ENCODE results near the gene MORN1.
"Not testable (repeated sequence)": the region's sequence is repeated elsewhere in the genome, so short reads cannot be mapped to it uniquely, and the experiment has no call there.

MORN1 gene

DNA sequence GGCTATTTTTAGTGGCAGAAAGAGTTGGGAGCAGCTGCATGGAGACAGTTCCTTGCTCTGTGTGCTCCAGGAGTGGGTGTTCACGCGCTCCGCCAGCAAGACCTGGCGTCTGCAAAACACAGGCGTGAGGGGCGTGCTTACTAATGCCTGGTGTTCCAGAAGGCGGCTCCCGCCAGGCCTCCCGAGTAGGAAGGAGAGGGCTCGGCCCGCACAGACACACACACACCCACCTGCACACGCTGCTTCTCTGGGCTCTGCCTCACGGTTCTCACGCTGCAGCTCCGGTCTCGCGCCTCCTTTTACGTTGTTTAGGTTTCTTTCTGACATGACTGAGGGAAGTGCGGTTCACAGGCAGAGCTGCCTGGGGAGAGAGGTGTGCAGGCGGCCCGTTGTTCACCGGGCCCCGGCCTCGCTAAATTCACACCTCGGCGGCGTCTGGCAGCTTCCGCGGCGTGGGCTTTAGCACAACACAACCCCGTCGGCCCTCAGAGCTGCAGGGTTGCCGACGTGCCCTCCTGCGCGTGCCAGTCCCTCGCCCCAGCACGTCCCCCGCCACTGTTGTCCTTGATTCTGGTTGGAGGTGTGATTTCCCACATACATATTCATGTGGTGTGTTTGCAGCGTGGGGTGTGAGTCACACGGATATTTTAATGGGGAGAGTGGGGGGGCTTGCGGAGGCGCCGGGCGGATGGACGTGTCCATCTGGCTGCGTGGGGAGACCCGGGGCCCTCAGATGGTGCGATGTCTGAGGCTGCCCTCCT, 86.3 kb downstream of the MORN1 start:
- DNase-seq (ENCODE audit: low spot score): no peak

DNA sequence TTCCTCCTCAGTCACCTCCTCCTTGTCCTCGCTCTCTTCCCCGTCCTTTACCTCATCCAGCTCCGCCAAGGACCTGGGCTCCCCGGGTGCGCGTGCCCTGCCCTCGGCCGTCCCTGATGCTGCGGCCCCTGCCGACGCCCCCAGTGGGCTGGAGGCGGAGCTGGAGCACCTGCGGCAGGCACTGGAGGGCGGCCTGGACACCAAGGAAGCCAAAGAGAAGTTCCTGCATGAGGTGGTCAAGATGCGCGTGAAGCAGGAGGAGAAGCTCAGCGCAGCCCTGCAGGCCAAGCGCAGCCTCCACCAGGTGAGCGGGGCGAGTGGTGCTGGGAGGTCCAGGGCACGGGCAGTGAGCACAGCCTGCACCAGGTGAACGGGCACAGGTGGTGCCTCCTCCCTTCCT, 87.1 kb downstream of the MORN1 start:
- no peak for DNase-seq (ENCODE audit: low spot score)

DNA sequence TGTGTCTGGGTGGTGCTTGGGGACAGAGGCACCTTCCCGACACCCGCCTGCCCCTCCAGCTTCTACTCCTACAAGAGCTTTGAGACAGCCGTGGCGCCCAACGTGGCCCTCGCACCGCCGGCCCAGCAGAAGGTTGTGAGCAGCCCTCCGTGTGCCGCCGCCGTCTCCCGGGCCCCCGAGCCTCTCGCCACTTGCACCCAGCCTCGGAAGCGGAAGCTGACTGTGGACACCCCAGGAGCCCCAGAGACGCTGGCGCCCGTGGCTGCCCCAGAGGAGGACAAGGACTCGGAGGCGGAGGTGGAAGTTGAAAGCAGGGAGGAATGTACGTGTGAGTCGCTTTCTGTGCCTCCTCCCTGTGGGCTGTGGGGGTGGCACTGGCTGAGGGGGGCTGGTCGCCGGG, 87.6 kb downstream of the MORN1 start:
- DNase-seq (ENCODE audit: low spot score): no peak

DNA sequence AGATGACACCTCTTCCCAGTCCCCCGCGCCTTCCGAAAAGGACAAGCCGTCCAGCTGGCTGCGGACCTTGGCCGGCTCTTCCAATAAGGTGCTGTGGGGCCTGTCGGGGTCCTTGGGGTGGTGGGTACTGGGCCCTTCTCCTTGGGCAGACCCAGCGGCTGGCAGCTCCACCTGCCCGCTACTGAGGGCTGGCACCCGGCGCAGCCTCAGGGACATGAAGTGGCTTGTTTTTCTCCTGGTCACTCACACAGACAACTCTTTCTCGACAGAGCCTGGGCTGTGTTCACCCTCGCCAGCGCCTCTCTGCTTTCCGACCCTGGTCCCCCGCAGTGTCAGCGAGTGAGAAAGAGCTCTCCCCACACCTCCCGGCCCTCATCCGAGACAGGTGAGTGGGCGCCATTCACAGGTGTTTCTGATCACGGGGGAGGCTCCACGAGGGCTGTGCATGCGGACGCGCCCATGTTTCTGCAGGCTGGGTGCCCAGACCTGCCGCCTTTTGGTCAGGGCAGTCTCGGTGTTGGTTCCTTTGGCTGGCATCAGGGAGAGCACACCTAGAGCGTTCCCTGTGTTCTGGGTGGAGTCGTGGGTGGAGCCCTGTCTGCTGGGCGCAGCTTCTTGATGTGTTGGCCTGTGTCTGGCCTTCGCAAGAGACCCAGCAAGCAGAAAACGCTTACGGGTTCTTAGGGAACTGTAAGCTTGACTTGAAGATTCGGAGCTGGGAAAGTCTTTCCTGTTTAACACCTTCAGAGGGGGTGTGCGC, 88.2 kb downstream of the MORN1 start:
- DNase-seq (ENCODE audit: low spot score): no peak

DNA sequence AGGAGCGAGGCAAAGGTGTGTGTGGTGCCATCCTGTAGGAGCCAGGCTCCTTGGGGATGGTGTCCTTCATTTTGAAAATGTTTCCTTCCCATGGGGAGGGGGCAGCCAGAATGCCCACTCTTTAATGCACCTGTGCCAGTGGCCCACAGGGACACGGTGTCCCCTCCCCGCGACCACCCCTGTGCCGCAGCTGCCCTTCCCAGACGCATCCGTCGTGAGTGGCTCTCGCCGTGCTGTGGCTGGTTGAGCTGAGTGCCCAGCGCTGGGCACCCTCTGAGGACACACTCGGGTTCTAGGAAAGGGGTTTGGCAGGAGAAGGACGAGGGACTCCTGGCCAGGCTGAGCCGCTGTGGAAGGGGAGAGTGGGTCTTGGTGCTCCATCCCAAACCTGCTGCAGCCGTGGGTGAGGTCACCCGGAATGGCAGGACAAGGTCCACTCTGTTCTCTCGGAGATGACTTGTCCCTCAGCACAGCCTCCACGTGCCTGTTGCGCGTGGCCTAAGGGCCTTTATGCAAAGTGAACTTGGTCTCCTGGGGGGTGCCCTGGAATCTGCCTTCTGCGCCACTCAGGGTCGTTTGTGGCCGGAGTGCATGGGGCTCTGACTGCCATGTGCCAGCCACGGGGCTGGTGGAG, 88.9 kb downstream of the MORN1 start:
- DNase-seq (ENCODE audit: low spot score): no peak

DNA sequence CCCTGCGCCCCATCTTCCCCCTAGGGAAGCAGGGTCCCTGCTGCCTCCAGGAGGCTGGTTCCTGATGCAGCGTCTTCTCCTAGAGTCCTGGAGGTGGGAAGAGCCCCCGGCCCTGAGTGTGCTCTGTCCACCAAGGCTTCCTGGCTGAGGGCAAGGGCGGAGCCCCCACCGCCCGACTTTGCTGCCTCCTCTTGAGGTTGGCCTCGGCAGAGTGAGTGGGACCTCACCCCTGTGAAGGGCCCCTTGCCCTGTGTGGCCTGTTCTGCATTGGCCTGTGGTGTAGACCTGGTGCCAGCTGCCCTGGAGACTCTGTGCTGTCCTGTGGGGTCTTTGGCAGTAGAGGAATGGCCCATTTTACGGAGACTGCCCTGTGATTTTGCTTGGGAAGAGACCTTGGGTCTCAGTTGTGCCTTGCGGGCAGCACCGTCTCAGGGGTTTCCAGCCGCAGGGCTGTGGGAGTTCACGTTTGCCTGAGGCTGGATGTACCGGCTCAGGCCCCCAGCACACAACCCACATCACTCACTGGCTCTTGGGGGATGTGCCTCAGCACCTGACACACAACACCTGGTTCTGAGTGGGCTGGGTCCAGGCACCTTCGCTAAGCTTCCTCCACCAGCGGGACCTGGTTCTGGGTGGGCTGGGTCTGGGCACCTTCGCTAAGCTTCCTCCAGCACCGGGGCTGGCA, 89.6 kb downstream of the MORN1 start:
- no peak for DNase-seq (ENCODE audit: low spot score)

DNA sequence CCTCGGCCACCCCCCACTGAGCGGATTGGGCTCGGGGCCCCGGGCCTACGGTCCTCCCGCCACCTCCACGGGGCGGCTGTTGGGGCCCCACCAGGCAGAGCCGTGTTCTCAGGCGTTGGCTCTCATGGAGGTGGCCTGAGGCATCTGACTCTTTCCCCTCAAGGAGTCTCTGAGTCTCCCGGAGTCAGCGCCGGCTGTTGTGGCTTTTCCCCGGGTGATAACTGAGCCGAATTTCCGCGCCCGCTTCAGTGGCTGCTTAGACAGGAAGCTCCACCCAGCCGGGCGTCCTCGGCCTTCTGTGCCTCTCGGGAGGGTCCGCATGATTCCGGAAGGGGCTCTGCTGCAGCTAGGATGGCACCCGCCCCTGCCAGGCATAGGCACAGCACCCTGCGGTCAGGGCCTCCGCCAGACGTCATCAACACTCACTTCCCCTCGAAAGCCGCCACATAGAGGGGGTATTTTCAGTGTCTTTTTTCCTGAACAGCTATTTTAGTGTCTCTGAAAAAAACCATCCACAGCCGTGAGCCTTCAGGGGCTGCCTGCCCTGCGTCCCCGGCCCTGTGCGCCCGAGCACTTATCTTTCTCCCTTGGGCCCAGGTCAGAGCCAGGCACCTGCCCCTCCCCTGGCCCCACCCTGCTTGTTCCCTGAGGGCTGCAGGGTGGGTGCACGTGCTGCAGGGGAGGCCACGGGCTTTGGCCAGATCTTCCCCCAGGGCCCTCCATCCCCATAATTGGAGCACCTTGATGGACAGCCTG, 90.3 kb downstream of the MORN1 start:
- DNase-seq (ENCODE audit: low spot score): peak; percentile 72

DNA sequence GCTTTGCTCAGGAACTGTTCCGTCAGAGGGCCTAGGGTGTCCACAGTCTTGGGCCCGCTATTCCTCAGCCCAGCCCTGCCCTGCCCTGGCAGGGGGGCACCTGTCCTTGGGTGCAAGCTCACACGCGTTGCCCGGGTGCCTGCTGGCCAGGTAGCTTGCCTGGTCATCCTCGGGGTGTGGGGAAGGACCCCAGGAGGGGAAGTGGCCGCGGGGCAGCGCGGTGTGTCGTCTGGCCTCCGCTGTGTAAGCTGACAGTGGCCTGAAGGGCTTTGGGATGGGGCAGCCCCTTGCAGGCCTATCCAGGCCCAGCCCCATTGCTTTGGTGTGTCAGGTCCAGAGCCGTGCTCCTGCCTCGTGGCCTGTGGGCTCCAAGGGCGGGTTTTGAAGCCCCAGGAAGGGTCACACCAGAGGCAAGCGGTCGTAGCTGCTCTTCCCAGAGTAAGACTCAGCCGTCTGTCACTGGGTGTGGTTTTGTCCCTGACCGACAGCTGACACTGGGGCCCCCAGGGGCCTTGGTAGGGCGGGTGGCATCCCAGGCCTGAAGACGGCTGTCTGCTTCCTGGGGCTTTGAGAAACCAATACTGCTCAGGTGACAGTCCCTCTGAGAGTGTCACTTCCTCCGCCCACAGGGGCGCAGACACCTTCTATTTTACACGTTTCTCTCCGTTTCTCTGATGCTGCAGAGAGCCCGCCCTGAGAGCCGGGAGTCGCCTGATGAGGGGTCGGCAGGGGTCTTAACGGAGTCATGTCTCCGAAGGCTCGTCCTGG, 91.2 kb downstream of the MORN1 start:
- no peak for DNase-seq (ENCODE audit: low spot score)

DNA sequence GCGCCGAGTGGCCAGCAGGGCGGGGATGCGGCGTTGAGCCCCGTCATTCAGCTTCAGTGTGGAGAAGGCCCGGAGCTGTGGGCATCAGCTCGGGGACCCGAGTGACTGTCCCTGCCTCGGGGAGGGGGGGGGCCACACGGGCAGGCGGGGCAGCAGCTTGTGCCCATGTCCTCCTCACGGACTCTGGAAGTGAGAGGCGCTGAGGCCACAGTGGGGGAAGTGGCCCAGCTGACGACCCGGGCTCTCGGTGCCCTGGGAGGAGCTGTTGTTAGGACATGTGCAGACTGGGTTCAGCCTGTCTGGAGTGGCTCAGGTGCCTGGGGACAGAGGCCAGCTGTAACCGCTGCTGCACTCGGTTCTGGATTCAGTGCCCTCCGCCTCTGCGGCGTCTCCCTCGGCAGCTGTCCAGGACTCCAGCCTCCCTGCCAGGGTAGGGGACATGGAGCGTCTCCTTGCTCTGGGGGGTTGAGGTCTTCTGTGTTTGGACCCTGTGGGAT, 92.2 kb downstream of the MORN1 start:
- no peak for DNase-seq (ENCODE audit: low spot score)

DNA sequence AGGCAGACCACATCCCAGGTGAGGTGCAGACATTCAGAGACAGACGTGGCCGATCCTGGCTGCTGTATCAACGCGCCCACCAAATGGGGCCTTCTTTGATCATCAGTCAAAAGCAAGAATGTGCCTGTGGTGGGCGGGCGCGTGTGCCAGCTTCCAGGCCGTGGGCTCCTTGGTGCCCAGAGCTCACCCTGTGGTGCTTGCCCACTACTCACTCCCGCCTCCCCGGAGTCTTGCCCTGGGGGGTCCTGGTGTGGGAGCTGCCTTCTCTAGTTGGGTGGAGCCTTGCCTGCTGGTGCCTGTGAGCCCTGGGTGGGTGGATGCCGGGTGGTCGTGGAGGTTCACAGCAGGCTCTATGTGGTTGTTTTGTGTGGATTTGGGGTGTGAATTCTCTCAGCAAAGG, 92.7 kb downstream of the MORN1 start:
- DNase-seq (ENCODE audit: low spot score): no peak

DNA sequence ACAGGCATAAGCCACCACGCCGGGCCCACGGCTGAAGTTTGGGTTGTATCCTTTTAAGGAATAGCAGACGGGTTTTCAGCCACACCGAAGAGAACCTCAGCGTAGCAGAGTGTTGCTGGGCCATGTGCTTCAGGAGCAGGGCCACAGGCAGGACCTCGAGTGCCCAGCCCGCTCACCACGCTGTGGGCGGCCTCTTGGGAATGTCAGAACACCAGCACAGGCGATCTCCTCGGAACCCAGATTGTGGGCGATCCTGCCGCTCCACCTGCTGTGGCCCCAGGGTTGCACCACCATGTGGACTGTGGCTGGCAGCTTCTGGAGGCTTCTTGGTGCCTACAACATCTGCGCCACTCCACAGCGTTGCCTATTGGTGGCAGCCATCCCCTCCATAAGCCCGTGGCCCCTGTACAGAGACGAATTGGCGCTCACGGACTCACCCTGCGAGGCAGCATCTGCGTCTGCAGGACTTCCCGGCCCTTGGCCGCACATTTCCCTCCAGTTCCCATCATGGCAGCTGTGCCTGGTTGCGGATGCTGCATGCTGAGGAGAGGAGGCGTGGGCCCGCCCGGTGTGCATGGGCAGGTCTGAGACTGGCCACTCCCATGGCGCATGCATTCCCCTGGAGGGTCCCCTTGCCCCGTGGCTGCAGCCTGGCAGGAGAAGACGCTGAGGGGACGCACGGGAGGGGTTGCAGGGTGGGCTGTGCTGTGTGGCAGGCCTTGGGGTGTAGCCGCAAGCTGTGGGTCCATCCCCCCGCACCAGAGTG, 93.9 kb downstream of the MORN1 start:
- DNase-seq (ENCODE audit: low spot score): no peak

DNA sequence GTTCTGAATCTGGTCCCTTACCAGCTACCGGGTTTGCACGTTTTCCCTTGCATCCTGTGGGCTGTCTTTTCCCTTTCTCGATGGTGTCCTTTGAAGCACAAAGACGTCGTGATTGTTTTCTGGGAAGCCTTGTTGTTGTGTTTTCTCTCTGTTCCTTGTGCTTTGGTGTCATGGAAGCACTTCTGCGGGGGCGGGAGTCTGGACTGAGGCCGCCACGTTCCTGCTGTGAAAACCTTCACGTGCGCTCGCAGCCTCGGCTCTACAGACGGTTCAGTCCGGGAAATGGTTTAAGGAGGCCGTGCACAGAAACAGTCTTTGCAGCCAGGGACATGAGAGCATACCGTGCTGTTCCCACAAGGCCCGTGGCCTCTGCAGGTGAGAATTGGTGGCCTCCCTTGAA, 94.7 kb downstream of the MORN1 start:
- no peak for DNase-seq (ENCODE audit: low spot score)

DNA sequence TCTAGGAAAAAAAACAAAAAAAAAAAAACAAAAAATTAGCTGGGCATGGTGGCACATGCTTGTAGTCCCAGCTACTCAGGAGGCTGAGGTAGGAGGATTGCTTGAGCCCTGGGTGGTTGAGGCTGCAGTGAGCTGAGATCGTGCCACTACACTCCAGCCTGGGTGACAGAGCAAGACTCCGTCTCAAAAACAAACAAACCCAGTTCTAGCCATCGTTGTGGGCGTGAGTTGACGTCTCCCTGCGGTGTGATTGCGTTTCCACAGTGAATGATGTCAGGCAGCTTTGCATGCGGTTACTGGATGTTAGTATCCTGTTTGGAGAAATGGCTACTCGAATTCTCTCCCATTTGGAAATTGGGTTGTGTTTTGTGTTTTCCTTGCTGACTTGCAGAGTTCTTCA, 95.1 kb downstream of the MORN1 start:
- not testable (repeated sequence) for DNase-seq (ENCODE audit: low spot score)

DNA sequence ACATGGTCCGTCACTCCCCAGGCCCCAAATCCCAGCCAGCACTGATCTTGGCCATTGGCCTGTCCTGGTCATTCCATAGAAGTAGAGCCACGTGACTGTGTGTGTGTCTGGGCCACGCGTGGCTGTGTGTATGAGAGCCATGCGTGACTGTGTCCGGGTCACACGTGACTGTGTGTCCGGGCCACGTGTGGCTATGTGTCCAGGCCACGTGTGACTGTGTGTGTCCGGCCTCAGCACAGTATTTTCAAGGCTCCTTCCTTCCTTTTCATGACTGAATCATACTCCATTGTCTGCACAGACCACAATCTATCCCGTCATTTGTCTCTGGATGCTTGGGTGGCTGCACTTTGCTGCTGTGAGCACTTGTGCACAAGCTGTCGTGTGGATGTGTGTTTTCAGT, 95.8 kb downstream of the MORN1 start:
- no peak for DNase-seq (ENCODE audit: low spot score)

DNA sequence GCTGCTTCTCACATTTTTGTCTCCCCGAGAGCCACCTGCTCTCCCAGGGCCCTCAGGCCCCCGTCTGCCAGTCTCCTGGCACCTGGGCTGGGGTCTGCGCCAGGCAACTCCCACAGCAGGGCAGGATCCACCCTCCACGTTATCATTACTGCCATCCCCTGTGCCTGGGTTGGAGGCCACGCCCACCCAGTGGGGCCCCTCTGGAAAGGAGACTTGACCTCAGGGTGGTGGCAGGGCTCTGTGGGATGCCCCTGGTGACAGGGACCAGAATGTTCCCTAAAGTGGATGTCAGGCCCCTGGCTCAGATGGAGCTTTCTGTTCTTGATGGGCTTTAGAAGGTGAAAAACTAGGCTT, 96.7 kb downstream of the MORN1 start:
- no peak for DNase-seq (ENCODE audit: low spot score)

DNA sequence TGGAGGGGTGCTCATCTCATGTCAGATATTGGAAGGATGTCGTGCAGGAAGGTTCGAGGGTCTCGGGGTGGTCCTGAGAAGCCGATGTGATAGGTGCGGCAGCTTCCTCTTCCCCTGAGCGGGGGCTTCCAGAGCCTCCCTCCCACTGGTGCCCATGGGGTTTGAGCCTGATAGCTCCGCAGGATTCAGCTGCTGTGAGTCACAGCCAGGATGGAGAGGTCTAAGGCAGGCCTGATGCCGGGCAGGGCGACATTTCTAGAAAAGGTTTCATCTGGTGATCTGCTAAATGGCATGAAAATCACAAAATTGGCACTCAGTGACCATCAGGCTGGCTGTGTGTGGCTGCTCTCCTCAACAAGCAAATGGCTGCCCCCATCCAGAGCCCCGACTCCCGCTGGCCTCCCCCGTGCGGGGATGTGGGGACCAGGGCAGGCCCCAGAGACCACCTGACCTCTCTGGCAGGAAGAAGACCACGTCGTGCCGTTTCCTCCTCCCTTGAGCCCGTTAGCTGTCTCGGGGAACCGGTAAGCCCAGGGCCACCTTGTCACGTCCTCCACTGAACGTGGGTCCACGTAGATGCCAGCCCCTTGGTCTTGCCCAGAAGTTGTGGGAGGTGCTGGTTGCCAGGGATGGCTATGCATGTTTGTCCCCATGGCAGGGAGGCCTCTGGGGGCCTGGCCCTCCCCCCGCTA, 97.2 kb downstream of the MORN1 start:
- DNase-seq (ENCODE audit: low spot score): peak; percentile 64

DNA sequence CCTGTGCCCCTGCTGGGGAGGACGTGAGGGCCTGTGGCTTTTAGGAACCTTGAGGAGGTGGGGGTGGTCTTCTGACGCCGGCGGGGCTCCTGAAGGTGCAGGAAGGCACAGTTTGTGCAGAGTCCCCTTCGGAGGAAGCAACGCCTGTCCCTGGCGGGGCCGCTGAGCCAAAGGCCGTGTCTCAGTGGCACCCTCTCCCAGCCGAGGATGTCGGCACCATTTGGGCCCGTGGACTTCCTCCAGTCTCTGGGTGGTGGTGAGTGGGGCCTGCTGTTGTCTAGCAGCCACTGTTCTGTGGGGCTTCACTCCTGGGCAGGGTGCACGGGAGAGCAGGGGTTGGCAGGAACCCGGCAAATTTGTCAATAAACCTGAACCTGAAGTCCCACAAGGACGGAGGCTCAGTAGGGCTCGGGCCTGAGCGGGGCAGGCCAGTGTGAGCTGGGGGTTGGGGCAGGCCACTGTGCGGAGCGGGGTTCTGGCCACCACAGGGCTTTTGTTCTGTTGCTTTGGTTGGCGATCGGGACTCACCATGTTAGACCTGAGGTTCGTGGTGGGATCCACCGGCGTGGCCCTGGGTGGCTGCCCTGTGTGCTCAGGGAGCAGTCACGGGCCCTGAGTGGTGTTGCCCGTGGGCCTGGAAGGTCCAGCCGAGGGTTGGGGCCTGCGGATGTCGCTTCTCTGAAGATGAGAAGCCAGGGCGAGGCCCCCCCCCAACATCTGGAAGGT, 98.5 kb downstream of the MORN1 start:
- no peak for DNase-seq (ENCODE audit: low spot score)

DNA sequence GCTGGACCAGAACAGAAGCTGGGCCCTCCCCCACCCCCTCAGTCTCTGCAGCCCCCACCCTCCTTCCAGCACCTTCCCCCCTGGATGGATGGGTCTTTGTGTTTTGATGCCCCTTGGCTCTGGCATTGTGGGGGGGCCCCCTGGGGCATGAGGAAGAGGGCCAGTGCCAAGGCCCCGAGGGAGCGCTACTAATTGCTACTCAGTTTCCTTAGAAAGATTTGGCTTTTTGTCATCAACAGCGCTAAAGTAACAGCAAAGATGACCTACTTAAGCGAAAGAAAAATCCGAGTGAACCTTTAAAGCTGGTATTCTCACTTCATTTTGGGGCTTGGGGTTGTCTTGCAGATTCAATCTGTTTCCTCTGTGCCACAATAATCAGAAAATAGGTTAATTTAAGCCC, 99.8 kb downstream of the MORN1 start:
- no peak for DNase-seq (ENCODE audit: low spot score)

Measured in GM03348 (cell line).